Activated T-cell treated with anti-CD3 and anti-CD28 coated beads for 1 hour (primary cell): ENCODE results near the gene HLF.

Experiments
- DNase-seq: peaks from one replicate; pipeline ENCODE4 v3.0.0-alpha.2; 2020; ENCODE audit warnings: low read depth

Gene HLF, protein sequence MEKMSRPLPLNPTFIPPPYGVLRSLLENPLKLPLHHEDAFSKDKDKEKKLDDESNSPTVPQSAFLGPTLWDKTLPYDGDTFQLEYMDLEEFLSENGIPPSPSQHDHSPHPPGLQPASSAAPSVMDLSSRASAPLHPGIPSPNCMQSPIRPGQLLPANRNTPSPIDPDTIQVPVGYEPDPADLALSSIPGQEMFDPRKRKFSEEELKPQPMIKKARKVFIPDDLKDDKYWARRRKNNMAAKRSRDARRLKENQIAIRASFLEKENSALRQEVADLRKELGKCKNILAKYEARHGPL

GRCh38 chr17:55264645-55265298, at the start of gene HLF:
TSS of gene HLF (plus strand) at chr17:55264960. CDS start at chr17:55265485, 525 bp downstream.
- peak; percentile 59 for DNase-seq

GRCh38 chr17:55215711-55216110, 49.0 kb upstream of the HLF start:
- DNase-seq: no peak

DNA sequence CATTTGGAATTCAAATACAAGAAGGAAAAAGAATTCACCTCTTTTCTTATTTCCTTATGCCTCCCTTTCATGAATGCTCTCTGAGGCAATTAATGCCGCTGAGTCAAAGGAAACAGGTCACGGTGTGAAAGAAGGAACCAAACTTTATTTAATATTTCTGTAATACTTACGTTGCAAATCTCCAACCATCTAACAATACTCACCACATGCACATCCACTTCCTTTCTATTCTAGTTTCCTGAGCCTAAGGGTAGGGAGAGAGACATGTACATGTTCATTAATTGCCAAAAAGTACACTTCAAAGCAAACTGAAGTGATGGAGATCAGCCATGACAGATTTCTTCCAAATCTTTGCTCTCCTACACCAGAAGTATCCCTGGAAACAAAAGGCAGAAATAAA, 47.9 kb upstream of the HLF start:
- DNase-seq: no peak

DNA sequence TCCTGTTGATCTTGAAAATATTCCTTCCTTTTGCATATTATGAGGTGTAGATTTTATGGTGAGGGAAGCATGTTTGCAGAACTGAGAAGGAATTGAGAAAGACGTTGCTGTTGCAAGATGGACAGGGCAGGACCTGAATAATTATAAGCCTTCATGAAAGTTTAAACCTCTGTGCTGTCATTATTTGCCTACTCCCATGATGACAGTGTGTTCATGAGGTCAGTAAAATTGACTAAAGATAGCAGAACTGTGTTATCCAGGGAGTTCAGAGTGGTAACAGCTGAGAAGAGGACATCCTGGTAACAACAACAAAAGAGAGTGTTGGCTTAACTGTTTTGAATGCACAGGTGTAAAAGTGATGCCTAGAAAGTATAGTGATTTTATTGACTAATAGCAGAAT, 45.3 kb upstream of the HLF start:
- DNase-seq: no peak

GRCh38 chr17:55219934-55220333, 44.8 kb upstream of the HLF start:
- DNase-seq: no peak

- DNase-seq: no peak
Observed at GRCh38 chr17:55223524-55223923, 41.2 kb upstream of the HLF start.

GRCh38 chr17:55224746-55225145, 40.0 kb upstream of the HLF start:
- DNase-seq: no peak

GRCh38 chr17:55225237-55225636, 39.5 kb upstream of the HLF start:
- DNase-seq: no peak

DNA sequence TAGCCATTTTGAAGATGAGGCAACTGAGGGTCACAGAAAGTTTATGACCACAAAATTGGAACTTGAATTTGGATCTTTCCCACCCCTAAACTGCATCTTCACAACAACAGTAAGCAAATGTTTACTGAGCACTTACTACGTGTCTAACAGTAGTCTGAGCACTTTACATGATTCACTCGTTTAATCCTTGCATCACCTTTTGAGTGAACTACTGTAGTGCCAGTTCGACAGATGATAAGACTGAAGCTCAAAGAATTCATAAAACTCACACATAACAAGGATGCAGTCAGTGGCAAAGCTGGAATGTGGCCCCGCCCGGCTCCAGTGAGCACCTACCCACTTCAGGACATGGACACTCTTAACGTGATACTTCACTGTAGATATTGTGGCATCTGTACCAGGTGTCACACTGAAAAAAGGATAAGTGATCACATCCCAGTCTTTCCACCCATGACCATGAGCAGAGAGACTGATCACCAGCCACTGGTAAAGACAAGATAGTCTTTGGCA, 36.0 kb upstream of the HLF start:
- DNase-seq: no peak

- no peak for DNase-seq
Observed at GRCh38 chr17:55229276-55229675, 35.5 kb upstream of the HLF start.

GRCh38 chr17:55230716-55231115, 34.0 kb upstream of the HLF start:
- DNase-seq: no peak

GRCh38 chr17:55233840-55234239, 30.9 kb upstream of the HLF start:
- no peak for DNase-seq

GRCh38 chr17:55236316-55236715, 28.4 kb upstream of the HLF start:
- no peak for DNase-seq

GRCh38 chr17:55237268-55237667, 27.5 kb upstream of the HLF start:
- DNase-seq: no peak

GRCh38 chr17:55237841-55238178, 26.9 kb upstream of the HLF start:
- DNase-seq: no peak

- DNase-seq: peak; percentile 81
Observed at GRCh38 chr17:55238179-55238930, 26.4 kb upstream of the HLF start.

GRCh38 chr17:55238931-55239297, 25.8 kb upstream of the HLF start:
- DNase-seq: no peak

DNA sequence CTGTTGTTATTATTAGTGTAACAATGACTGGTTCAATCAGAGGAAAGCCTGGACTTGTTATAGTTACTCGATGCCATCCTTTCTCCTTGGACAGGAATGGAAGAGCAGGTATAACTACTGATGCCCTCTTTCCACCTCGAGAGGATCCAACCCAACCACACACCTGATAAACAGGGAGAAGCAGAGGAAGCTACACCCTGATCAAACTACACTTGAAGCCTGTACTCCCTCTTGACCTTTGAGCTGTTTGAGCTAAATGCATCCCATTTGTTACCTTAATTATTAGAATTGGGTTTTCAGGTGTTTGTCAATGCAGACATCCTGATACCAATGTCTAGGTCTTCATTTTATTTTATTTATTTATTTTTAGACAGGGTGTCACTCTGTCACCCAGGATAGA, 23.7 kb upstream of the HLF start:
- DNase-seq: no peak

GRCh38 chr17:55242476-55242875, 22.3 kb upstream of the HLF start:
- DNase-seq: no peak

- DNase-seq: no peak
Observed at GRCh38 chr17:55245986-55246385, 18.8 kb upstream of the HLF start.

DNA sequence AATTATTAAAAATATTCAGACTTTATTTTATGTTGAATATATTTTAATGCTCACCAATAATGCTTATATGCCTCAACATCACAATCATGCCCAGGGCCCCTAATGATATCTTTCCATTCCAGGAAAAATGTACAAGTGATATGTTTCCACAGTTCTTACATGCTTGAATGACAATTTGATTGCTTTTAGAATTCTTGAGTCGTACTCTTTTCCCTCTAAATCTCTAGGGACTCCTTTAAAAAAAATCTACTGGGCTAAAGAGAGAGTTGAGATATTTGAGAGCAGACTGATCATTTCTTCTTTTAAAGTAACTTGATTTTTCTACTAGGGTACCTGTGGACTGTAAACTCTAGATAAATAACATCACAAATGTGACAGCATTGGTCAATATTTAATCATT, 18.2 kb upstream of the HLF start:
- DNase-seq: no peak

DNA sequence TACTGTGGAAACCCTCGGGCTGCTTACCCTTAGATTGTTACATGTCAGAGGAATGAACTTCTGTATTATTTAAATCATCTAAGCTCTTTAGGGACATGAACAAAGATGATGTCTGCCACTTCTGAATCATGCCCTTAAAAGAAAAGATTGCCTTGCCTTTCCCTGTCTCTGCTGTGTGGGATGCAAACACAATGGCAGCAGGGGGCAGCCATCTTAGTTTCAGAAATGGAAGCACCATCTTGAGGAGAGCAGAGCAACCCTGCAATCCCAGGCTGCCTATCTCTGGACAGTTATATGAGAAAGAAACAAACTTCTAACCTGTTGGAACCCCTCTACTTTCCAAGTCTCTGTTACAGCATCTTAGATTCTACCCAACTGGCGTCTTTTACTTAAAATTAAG, 16.7 kb upstream of the HLF start:
- no peak for DNase-seq

GRCh38 chr17:55249861-55250260, 14.9 kb upstream of the HLF start:
- DNase-seq: no peak
